Glomerular endothelial cell (primary cell): ENCODE measurements around the gene UCKL1. TPM values are rescaled to one million over a fixed set of nuclear protein-coding genes. Genes with fewer than 3 reads are reported as not detected.
"Not testable (repeated sequence)": the region's sequence is repeated elsewhere in the genome, so short reads cannot be mapped to it uniquely, and the experiment has no call there.

Experiments
- DNase-seq: peaks from one replicate; pipeline ENCODE4 v3.0.0-alpha.2; 2011; ENCODE audit warnings: low read depth, low spot score; ENCODE audit errors: extremely low read depth
- total RNA-seq: library from RNA; depleted of rRNA; stranded (reverse); fragments of >200 nt; gene quantifications from 2 replicates; pipeline ENCODE4 v1.2.3, GENCODE V29; 2015

The UCKL1 gene
- total RNA-seq, 1 donor from 2014 or later, result 45.4 TPM

GRCh38 chr20:63945031-63945658 lies 11.1 kb downstream of the UCKL1 start:
- DNase-seq, result no peak

GRCh38 chr20:63944078-63944941 lies 11.9 kb downstream of the UCKL1 start:
- no peak for DNase-seq

- no peak for DNase-seq
Measured at GRCh38 chr20:63943808-63944077, 12.5 kb downstream of the UCKL1 start.

GRCh38 chr20:63942969-63943807 lies 13.0 kb downstream of the UCKL1 start:
- DNase-seq, result no peak

- DNase-seq, result no peak
Measured at GRCh38 chr20:63942250-63942951, 13.8 kb downstream of the UCKL1 start.

GRCh38 chr20:63941282-63942081 lies 14.7 kb downstream of the UCKL1 start:
- DNase-seq, result no peak

- no peak for DNase-seq
Measured at GRCh38 chr20:63940472-63941266, 15.5 kb downstream of the UCKL1 start.

- no peak for DNase-seq
Measured at GRCh38 chr20:63940071-63940471, 16.1 kb downstream of the UCKL1 start.

GRCh38 chr20:63939061-63939935 lies 16.9 kb downstream of the UCKL1 start:
- DNase-seq, result no peak

GRCh38 chr20:63937596-63937995 lies 18.6 kb downstream of the UCKL1 start:
- DNase-seq, result no peak

- DNase-seq, result no peak
Measured at GRCh38 chr20:63935447-63935846, 20.8 kb downstream of the UCKL1 start.

- no peak for DNase-seq
Measured at GRCh38 chr20:63934271-63935068, 21.7 kb downstream of the UCKL1 start.

- DNase-seq, result no peak
Measured at GRCh38 chr20:63933646-63934045, 22.6 kb downstream of the UCKL1 start.

- no peak for DNase-seq
Measured at GRCh38 chr20:63932606-63933160, 23.5 kb downstream of the UCKL1 start.

GRCh38 chr20:63931735-63932134 lies 24.5 kb downstream of the UCKL1 start:
- no peak for DNase-seq

GRCh38 chr20:63930971-63931553 lies 25.2 kb downstream of the UCKL1 start:
- DNase-seq, result no peak

- not testable (repeated sequence) for DNase-seq
Measured at GRCh38 chr20:63929473-63929883, 26.7 kb downstream of the UCKL1 start.
